Mammary epithelial cell (primary cell): ENCODE measurements around the gene MAP2K4.

Source experiments
- CTCF ChIP-seq, 2 donors: IDR thresholded peaks in 1 of 2; conservative IDR thresholded peaks in 1 of 2; 2 replicates each; pipeline ENCODE4 v1.5.1; 2011 to 2012; ENCODE audit warnings: inconsistent platforms in 2 of 2, low read length in 2 of 2, mild to moderate bottlenecking in 2 of 2, control low read depth in 1 of 2, low read depth in 1 of 2; ENCODE audit not compliant: insufficient read depth in 1 of 2; ENCODE audit errors: extremely low read depth in 1 of 2
- EZH2 ChIP-seq: IDR thresholded peaks from 2 replicates; pipeline ENCODE4 v1.6.1; 2012; ENCODE audit warnings: low read length, inconsistent platforms, borderline replicate concordance

GRCh38 chr17:12136646-12137045, 116.0 kb downstream of the MAP2K4 start:
- TF ChIP-seq CTCF (conservative IDR thresholded peaks at IDR 0.05 in 1 of 2, IDR thresholded peaks at IDR 0.05 in 1 of 2; ENCODE audit: extremely low read depth in 1 of 2, insufficient read depth in 1 of 2, low read depth in 1 of 2, low read length in 2 of 2), result no peak
- no peak for TF ChIP-seq EZH2
